ENCODE data around the gene SPATA6. TPM values are rescaled to one million over a fixed set of nuclear protein-coding genes. Genes with fewer than 3 reads are reported as not detected.

Gene SPATA6
- total and polyA plus RNA-seq, 2 of the 13 experiments (the other 11 are each of a cell fraction or from before 2014, with no cell fraction given): 0.81 to 3.3 TPM

DNA sequence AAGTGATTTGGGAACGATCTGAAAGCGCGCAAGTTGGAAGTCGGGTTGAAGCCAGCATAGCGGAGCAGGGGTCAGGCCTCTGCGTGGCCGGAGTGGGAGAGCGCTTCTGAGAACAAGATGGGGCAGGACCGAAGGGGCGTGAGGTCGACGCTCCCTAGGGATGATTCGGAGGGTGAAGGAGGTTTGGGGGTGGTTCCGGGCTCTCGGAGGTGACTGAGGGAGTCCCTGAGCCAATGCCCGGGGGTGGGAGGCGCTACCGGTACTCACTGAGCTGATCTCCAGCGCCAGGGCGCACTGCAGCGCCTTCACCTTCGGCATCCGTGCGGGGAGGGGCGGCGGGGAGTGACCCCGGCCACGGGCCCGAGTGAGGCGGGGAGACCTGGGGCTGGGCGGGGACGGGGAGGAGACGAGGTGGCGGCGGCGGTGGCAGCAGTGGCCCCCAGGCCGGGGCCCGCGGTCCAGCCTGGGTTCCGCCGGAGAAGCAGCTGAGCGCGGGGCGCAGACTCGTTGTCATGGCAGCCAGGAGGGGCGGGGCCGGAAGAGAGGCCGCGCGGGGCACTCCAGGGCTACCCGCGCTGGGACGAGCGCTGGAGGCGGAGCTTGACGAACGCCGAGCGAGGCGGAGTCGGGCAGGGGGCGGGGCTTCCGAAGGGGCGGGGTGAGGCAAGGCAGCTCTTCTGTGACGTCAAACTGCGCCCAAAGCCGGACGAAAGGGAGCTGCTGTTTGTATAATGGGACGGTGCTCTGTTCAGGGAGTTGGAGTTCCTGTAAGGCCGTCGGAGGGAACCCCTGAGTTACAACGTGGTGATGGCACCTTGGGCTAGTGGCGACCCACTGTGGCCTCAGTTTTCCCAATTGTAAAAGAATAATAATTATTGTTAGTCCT lies at the start of gene SPATA6 (continued):
- peak; percentile 50 for TF ChIP-seq CREM (IDR thresholded peaks at IDR 0.05)
- TF ChIP-seq CREM (CRISPR knock-in tag; IDR thresholded peaks at IDR 0.05): no peak
- TF ChIP-seq, protein P1, sequence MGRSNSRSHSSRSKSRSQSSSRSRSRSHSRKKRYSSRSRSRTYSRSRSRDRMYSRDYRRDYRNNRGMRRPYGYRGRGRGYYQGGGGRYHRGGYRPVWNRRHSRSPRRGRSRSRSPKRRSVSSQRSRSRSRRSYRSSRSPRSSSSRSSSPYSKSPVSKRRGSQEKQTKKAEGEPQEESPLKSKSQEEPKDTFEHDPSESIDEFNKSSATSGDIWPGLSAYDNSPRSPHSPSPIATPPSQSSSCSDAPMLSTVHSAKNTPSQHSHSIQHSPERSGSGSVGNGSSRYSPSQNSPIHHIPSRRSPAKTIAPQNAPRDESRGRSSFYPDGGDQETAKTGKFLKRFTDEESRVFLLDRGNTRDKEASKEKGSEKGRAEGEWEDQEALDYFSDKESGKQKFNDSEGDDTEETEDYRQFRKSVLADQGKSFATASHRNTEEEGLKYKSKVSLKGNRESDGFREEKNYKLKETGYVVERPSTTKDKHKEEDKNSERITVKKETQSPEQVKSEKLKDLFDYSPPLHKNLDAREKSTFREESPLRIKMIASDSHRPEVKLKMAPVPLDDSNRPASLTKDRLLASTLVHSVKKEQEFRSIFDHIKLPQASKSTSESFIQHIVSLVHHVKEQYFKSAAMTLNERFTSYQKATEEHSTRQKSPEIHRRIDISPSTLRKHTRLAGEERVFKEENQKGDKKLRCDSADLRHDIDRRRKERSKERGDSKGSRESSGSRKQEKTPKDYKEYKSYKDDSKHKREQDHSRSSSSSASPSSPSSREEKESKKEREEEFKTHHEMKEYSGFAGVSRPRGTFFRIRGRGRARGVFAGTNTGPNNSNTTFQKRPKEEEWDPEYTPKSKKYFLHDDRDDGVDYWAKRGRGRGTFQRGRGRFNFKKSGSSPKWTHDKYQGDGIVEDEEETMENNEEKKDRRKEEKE (IDR thresholded peaks at IDR 0.05): no peak
- peak; percentile 44 to 60; a peak in 3 of 4 replicates for TF ChIP-seq POLR2A (IDR thresholded peaks at IDR 0.05; ENCODE audit: insufficient read depth in 1 of 2, low read depth in 2 of 2, low read length in 2 of 2)
- no peak for TF ChIP-seq CENPT (CRISPR knock-in tag; IDR thresholded peaks at IDR 0.05; ENCODE audit: low read depth)
- TF ChIP-seq, protein P2, sequence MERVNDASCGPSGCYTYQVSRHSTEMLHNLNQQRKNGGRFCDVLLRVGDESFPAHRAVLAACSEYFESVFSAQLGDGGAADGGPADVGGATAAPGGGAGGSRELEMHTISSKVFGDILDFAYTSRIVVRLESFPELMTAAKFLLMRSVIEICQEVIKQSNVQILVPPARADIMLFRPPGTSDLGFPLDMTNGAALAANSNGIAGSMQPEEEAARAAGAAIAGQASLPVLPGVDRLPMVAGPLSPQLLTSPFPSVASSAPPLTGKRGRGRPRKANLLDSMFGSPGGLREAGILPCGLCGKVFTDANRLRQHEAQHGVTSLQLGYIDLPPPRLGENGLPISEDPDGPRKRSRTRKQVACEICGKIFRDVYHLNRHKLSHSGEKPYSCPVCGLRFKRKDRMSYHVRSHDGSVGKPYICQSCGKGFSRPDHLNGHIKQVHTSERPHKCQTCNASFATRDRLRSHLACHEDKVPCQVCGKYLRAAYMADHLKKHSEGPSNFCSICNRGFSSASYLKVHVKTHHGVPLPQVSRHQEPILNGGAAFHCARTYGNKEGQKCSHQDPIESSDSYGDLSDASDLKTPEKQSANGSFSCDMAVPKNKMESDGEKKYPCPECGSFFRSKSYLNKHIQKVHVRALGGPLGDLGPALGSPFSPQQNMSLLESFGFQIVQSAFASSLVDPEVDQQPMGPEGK (CRISPR knock-in tag; IDR thresholded peaks at IDR 0.05): peak; percentile 62
- TF ChIP-seq ZNF75D (CRISPR knock-in tag; IDR thresholded peaks at IDR 0.05; ENCODE audit: borderline replicate concordance): no peak
- TF ChIP-seq FOSL2 (CRISPR knock-in tag; IDR thresholded peaks at IDR 0.05): no peak
- TF ChIP-seq ZFY (CRISPR knock-in tag; IDR thresholded peaks at IDR 0.05): peak; percentile 54
- no peak for TF ChIP-seq HDAC2 (CRISPR knock-in tag; IDR thresholded peaks at IDR 0.05)
- TF ChIP-seq HNF4A (CRISPR knock-in tag; IDR thresholded peaks at IDR 0.05): no peak
- no peak for TF ChIP-seq MIER3 (CRISPR knock-in tag; IDR thresholded peaks at IDR 0.05; ENCODE audit: borderline replicate concordance)
- TF ChIP-seq ZNF768 (CRISPR knock-in tag; IDR thresholded peaks at IDR 0.05): no peak
- peak; percentile 45; the same call in 1 of the 2 replicates for TF ChIP-seq ZNF749 (CRISPR knock-in tag; IDR thresholded peaks at IDR 0.05; ENCODE audit: borderline replicate concordance)
- no peak for TF ChIP-seq POLR2AphosphoS2 (IDR thresholded peaks at IDR 0.05; ENCODE audit: low read depth, low read length)
- 0 out of 2 replicates have a peak, but pooled peaks have one; percentile 27 for TF ChIP-seq TBX2 (CRISPR knock-in tag; IDR thresholded peaks at IDR 0.05; ENCODE audit: borderline replicate concordance)
- TF ChIP-seq, protein P3, sequence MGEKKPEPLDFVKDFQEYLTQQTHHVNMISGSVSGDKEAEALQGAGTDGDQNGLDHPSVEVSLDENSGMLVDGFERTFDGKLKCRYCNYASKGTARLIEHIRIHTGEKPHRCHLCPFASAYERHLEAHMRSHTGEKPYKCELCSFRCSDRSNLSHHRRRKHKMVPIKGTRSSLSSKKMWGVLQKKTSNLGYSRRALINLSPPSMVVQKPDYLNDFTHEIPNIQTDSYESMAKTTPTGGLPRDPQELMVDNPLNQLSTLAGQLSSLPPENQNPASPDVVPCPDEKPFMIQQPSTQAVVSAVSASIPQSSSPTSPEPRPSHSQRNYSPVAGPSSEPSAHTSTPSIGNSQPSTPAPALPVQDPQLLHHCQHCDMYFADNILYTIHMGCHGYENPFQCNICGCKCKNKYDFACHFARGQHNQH (CRISPR knock-in tag; IDR thresholded peaks at IDR 0.05): no peak
- no peak for TF ChIP-seq TAF15 (IDR thresholded peaks at IDR 0.05; ENCODE audit: low read depth, low read length, poor library complexity, severe bottlenecking)
- TF ChIP-seq ZSCAN21 (CRISPR knock-in tag; IDR thresholded peaks at IDR 0.05; ENCODE audit: borderline replicate concordance): no peak
- no peak for TF ChIP-seq ZNF343 (CRISPR knock-in tag; IDR thresholded peaks at IDR 0.05)
- TF ChIP-seq ZBTB21 (CRISPR knock-in tag; IDR thresholded peaks at IDR 0.05): 0 out of 2 replicates have a peak, but pooled peaks have one; percentile 57
- 0 out of 2 replicates have a peak, but pooled peaks have one; percentile 19 for TF ChIP-seq MAZ (IDR thresholded peaks at IDR 0.05; ENCODE audit: borderline replicate concordance, low read depth, low read length)
- TF ChIP-seq MAZ (CRISPR knock-in tag; IDR thresholded peaks at IDR 0.05; ENCODE audit: low read depth): peak; percentile 57; the same call in 1 of the 2 replicates

Data from HepG2 (cell line).